Parathyroid adenoma (tissue), 2 donors: ENCODE data around the gene MAPRE3.
A peak's percentile ranks its signal among the peaks of the same experiment; 100 is the strongest.

Experiments used
- H2AFZ ChIP-seq: fragments of 300-600 bp; sonication (generic); one replicate; pipeline ENCODE4 v1.7.0; 2017; ENCODE audit warnings: antibody characterized with exemption, mild to moderate bottlenecking
- H3K27ac ChIP-seq: fragments of 300-600 bp; sonication (generic); one replicate; pipeline ENCODE4 v1.7.0; 2017
- H3K27me3 ChIP-seq: fragments of 300-600 bp; sonication (generic); one replicate; pipeline ENCODE4 v1.7.0; 2017; ENCODE audit warnings: low read length; ENCODE audit not compliant: control insufficient read depth, insufficient read depth
- H3K36me3 ChIP-seq: fragments of 300-600 bp; sonication (generic); one replicate; pipeline ENCODE4 v1.7.0; 2017; ENCODE audit warnings: low read length; ENCODE audit not compliant: control insufficient read depth, insufficient read depth
- H3K4me1 ChIP-seq: fragments of 300-600 bp; sonication (generic); one replicate; pipeline ENCODE4 v1.7.0; 2017; ENCODE audit warnings: control low read depth
- H3K4me2 ChIP-seq: fragments of 300-600 bp; sonication (generic); one replicate; pipeline ENCODE4 v1.7.0; 2017; ENCODE audit warnings: low read length
- H3K4me3 ChIP-seq: fragments of 300-600 bp; sonication (generic); one replicate; pipeline ENCODE4 v1.7.0; 2017; ENCODE audit warnings: low read depth, low read length
- H3K79me2 ChIP-seq: fragments of 300-600 bp; sonication (generic); one replicate; pipeline ENCODE4 v1.7.0; 2017; ENCODE audit warnings: control low read depth
- H3K9ac ChIP-seq: fragments of 300-600 bp; sonication (generic); one replicate; pipeline ENCODE4 v1.7.0; 2017; ENCODE audit warnings: mild to moderate bottlenecking
- H3K9me3 ChIP-seq: fragments of 300-600 bp; sonication (generic); one replicate; pipeline ENCODE4 v1.7.0; 2017; ENCODE audit warnings: low read length; ENCODE audit not compliant: control insufficient read depth
- TF ChIP-seq, protein P1 (sequence below): fragments of 300-600 bp; sonication (generic); IDR thresholded peaks from one replicate; pipeline ENCODE4 v1.7.0; 2017; ENCODE audit warnings: antibody characterized with exemption, mild to moderate bottlenecking
- donor health status: primary hyperparathyroidism.

Gene MAPRE3

GRCh38 chr2:26979741-26980140, 9.3 kb downstream of the MAPRE3 start:
- no peaks in the 10 kb centered on the region for H3K36me3 ChIP-seq
- peaks cover 40% of the 10 kb centered on the region for H3K4me1 ChIP-seq

GRCh38 chr2:26980971-26981370, 10.5 kb downstream of the MAPRE3 start:
- no peak overlapping the region for H3K4me2 ChIP-seq
- H3K27me3 ChIP-seq, result no peaks in the 10 kb centered on the region
- H3K36me3 ChIP-seq, result no peaks in the 10 kb centered on the region
- no peak overlapping the region for H3K4me3 ChIP-seq
- H3K4me1 ChIP-seq, result peaks cover 40% of the 10 kb centered on the region
- peaks cover 59% of the 10 kb centered on the region for H3K79me2 ChIP-seq
- H3K9me3 ChIP-seq, result no peaks in the 10 kb centered on the region
- no peak overlapping the region for H2AFZ ChIP-seq
- no peak overlapping the region for H3K9ac ChIP-seq
- no peak overlapping the region for H3K27ac ChIP-seq
- TF ChIP-seq, protein P1, sequence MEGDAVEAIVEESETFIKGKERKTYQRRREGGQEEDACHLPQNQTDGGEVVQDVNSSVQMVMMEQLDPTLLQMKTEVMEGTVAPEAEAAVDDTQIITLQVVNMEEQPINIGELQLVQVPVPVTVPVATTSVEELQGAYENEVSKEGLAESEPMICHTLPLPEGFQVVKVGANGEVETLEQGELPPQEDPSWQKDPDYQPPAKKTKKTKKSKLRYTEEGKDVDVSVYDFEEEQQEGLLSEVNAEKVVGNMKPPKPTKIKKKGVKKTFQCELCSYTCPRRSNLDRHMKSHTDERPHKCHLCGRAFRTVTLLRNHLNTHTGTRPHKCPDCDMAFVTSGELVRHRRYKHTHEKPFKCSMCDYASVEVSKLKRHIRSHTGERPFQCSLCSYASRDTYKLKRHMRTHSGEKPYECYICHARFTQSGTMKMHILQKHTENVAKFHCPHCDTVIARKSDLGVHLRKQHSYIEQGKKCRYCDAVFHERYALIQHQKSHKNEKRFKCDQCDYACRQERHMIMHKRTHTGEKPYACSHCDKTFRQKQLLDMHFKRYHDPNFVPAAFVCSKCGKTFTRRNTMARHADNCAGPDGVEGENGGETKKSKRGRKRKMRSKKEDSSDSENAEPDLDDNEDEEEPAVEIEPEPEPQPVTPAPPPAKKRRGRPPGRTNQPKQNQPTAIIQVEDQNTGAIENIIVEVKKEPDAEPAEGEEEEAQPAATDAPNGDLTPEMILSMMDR, result no peak

More at GRCh38 chr2:26979741-26980140, 9.3 kb downstream of the MAPRE3 start:
- TF ChIP-seq, protein P1, result no peak
- Histone ChIP-seq H2AFZ (no peak overlapping the region), H3K9me3 (no peaks in the 10 kb centered on the region), H3K4me2 (no peak overlapping the region), H3K27me3 (no peaks in the 10 kb centered on the region), H3K27ac (no peak overlapping the region), H3K4me3 (no peak overlapping the region), H3K79me2 (peaks cover 47% of the 10 kb centered on the region), H3K9ac (no peak overlapping the region)

- H3K9ac ChIP-seq, result no peak overlapping the region
- no peaks in the 10 kb centered on the region for H3K9me3 ChIP-seq
- H3K79me2 ChIP-seq, result peaks cover 64% of the 10 kb centered on the region
- no peak overlapping the region for H2AFZ ChIP-seq
- TF ChIP-seq, protein P1, result peak; percentile 59
- no peak overlapping the region for H3K4me2 ChIP-seq
- H3K27ac ChIP-seq, result peak overlapping the region; percentile 30
- H3K4me3 ChIP-seq, result no peak overlapping the region
- H3K36me3 ChIP-seq, result no peaks in the 10 kb centered on the region
- peaks cover 37% of the 10 kb centered on the region for H3K4me1 ChIP-seq
- no peaks in the 10 kb centered on the region for H3K27me3 ChIP-seq
Measured at GRCh38 chr2:26982102-26982742, 11.8 kb downstream of the MAPRE3 start.

DNA sequence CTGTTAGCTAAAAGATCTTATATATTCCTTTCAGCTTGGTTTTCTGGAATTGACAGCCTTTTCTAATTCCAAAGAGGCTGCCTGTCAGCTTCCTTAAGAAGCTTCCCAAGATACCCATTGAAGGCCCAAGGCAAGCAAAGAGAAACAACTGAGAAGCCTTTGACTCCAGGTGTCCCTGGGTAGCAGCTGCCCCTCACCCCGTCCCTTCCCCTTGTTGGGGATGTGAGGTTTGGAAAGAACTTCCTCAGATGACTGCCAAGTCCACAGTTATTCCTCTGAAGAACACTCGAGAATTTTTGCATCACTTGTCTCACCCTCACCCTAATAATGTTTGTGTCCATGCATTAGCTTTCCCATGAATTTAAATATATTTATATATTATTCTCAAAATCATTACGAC, 13.3 kb downstream of the MAPRE3 start:
- no peaks in the 10 kb centered on the region for H3K27me3 ChIP-seq
- H3K9ac ChIP-seq, result no peak overlapping the region
- H3K9me3 ChIP-seq, result no peaks in the 10 kb centered on the region
- no peak overlapping the region for H3K4me2 ChIP-seq
- H3K79me2 ChIP-seq, result peaks cover 64% of the 10 kb centered on the region
- no peak overlapping the region for H3K27ac ChIP-seq
- H3K4me3 ChIP-seq, result no peak overlapping the region
- TF ChIP-seq, protein P1, result no peak
- H3K4me1 ChIP-seq, result peaks cover 34% of the 10 kb centered on the region
- no peak overlapping the region for H2AFZ ChIP-seq
- no peaks in the 10 kb centered on the region for H3K36me3 ChIP-seq

DNA sequence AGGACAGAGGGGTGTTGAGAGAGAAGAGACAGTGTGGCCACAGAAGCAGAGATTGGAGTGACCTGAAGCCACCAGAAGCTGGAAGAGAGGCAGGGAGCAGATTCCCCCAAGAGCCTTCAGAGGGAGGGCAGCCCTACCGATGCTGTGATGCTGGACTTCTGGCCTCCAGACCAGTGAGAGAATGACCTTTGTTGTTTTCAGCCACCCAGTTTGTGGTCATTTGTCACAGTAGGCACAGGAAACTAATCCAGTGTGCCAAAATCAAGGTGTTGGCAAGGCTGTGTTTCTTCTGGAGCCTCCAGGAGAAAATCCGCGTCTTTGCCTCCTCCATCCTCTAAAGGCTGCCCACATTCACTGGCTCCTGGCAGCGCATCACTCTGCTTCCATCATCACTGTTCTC, 15.4 kb downstream of the MAPRE3 start:
- Histone ChIP-seq H3K79me2 (peaks cover 59% of the 10 kb centered on the region), H3K27ac (no peak overlapping the region), H3K9ac (no peak overlapping the region), H2AFZ (no peak overlapping the region), H3K27me3 (no peaks in the 10 kb centered on the region), H3K4me3 (no peak overlapping the region), H3K36me3 (no peaks in the 10 kb centered on the region), H3K4me2 (no peak overlapping the region), H3K4me1 (peaks cover 30% of the 10 kb centered on the region), H3K9me3 (no peaks in the 10 kb centered on the region)
- TF ChIP-seq, protein P1, result no peak
